ENCODE data around the gene BICRAL.
"Not testable (repeated sequence)": the region's sequence is repeated elsewhere in the genome, so short reads cannot be mapped to it uniquely, and the experiment has no call there.

Gene BICRAL

GRCh38 chr6:42787063-42787472 lies 5.2 kb downstream of the BICRAL start:
- TF ChIP-seq, protein P1, sequence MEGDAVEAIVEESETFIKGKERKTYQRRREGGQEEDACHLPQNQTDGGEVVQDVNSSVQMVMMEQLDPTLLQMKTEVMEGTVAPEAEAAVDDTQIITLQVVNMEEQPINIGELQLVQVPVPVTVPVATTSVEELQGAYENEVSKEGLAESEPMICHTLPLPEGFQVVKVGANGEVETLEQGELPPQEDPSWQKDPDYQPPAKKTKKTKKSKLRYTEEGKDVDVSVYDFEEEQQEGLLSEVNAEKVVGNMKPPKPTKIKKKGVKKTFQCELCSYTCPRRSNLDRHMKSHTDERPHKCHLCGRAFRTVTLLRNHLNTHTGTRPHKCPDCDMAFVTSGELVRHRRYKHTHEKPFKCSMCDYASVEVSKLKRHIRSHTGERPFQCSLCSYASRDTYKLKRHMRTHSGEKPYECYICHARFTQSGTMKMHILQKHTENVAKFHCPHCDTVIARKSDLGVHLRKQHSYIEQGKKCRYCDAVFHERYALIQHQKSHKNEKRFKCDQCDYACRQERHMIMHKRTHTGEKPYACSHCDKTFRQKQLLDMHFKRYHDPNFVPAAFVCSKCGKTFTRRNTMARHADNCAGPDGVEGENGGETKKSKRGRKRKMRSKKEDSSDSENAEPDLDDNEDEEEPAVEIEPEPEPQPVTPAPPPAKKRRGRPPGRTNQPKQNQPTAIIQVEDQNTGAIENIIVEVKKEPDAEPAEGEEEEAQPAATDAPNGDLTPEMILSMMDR (IDR thresholded peaks at IDR 0.05; ENCODE audit: extremely low read depth, missing control alignments), result no peak
- DNase-seq (ENCODE audit: low spot score), result no peak

DNA sequence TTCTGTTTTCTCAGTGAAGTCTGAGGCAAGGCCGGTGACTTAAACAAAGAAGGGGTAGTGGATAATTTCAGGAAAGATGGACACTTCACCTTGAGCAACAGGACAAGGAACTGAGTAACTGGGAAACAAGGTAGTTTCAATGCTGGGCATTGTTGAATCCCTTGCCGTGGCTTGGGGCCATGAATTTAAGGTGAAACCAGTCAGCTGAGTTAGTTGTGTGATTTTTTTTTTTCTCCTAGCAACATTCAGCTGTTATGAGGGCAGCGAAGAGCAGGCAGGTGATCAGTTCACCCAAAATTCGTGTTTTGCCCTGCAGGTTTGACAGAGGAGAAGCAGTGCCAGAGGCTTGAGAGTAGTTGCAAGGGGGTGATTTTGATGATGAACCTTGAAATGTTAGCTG lies 6.8 kb downstream of the BICRAL start:
- TF ChIP-seq, protein P1 (IDR thresholded peaks at IDR 0.05; ENCODE audit: extremely low read depth, missing control alignments), result no peak
- no peak for DNase-seq (ENCODE audit: low spot score)

- DNase-seq (ENCODE audit: low spot score), result no peak
These were observed 8.8 kb downstream of the BICRAL start for GRCh38 chr6:42790549-42791181.

DNA sequence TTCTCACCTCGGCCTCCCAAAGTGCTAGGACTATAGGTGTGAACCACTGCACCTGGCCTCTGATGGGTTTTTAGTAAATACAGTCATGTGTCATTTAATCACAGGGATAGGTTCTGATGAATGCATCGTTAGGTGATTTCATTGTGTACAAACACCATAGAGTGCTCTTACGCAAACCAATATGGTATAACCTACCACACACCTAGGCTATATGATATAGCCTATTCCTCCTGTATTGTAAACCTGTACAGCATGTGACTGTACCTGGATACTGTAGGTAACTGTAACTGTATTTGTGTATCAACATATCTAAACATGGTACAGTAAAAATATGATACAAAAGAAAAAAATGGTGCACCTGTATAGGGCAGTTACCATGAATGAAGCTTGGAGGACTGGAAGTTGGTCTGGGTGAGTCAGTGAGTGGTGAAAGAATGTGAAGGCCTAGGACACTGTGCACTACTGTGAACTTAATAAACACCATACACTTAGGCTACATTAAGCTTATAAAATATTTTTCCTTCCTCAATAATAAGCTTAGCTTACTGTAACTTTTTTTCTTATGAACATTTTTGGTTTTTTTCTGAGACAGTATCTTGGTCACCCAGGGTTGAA lies 10.0 kb downstream of the BICRAL start:
- no peak for DNase-seq (ENCODE audit: low spot score)
- TF ChIP-seq, protein P1 (IDR thresholded peaks at IDR 0.05; ENCODE audit: extremely low read depth, missing control alignments), result no peak

More at GRCh38 chr6:42790549-42791181, 8.8 kb downstream of the BICRAL start:
- TF ChIP-seq, protein P1 (IDR thresholded peaks at IDR 0.05; ENCODE audit: extremely low read depth, missing control alignments), result no peak

DNA sequence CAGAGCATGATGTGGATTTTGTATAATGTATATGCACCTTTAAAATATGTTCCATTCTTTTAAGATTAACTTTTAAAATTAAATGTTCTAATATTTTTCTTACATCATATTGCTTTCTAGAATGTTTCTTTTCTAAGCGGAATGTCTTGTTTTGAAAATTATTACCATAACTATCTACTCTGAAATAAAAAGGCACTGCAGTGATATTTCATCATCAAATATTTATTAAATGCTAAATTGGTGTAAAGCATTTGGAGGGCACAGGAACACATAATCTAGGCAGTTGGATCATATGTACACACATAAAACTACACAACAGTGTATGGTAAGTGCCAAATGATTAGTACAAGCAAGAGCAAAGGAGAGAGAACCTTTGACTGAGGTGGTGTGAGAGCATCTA lies 13.8 kb downstream of the BICRAL start:
- no peak for DNase-seq (ENCODE audit: low spot score)

DNA sequence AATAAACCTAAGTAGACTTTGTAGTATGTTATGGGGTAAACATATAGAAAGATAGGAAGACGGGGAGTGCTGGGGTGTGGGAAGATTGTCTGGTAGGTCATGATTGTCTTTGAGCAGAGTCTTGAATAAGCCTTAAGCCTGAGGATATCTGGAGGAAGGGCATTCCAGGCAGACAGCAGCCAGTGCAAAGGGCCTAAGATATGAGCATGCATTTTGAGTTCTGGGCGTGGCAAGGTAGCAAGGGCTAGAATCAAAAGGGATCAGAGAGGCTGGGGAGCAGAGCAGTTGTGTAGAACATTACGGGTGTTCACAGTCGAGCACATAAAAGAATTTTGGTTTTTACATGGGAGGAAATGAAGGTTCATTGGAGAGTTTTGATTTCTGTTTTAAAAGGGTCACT lies 14.3 kb downstream of the BICRAL start:
- no peak for DNase-seq (ENCODE audit: low spot score)
- TF ChIP-seq, protein P1 (IDR thresholded peaks at IDR 0.05; ENCODE audit: extremely low read depth, missing control alignments), result no peak

More for the DNA sequence above, 13.8 kb downstream of the BICRAL start:
- TF ChIP-seq, protein P1 (IDR thresholded peaks at IDR 0.05; ENCODE audit: extremely low read depth, missing control alignments), result no peak

DNA sequence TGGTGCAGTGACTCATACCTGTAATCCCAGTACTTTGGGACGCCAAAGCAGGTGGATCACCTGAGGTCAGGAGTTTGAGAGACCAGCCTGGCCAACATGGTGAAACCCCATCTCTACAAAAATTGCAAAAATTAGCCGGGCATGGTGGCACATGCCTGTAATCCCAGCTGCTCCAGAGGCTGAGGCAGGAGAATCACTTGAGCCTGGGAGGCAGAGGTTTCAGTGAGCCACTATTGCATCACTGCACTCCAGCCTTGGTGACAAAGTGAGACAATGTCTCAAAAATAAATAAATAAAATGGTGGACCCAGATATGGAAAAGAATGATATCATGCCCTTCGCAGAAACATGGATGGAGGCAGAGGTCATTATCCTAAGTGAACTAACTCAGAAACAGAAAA lies 15.8 kb downstream of the BICRAL start:
- DNase-seq (ENCODE audit: low spot score), result not testable (repeated sequence)
